Fibroblast of skin of right biceps (primary cell): ENCODE data around the gene FBXL7.

Experiments
- DNase-seq: peaks from one replicate; pipeline ENCODE4 v3.0.0-alpha.2; 2013

Gene FBXL7

DNA sequence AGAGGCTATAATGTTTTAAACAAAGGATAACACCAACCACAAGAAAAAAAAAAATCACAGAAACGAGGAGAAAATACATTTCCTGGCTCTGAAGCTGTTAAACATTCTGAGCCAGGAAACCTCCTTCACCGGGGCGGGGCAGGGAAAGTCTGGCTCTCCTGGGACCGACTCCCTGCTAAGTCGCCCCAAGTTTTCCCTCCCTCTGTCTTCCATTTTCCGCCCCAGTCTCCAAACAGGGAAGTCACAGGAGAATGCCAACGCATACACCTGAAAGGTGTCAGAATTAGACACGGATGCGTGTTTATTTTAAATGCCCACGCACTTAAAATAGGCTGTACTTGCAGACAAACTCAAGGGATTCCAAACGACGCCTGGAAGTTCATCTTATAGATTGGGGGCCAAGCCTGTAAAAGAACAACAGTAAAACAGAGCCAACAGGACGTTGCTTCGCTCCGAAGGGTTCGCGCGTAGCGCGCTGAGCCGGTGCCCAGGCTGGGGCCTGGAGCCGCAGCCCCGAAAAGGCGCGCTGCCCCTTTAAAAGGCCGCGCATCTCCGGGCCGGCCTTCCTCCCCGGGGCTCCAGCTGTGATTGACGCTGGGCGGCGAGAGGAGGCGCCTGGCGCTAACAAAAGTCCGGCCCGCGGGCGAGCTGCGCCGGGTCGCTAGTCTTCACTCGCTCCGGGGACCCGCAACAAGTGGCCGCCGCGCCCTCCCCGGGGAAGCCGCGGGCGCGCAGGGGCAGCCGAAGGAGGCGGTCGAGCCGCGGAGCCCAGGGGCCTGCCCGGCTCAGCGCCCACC is at the start of gene FBXL7:
FBXL7 (plus strand) TSS at position 653 of the 797 bp plus-strand sequence.
- DNase-seq = peak; percentile 86

DNA sequence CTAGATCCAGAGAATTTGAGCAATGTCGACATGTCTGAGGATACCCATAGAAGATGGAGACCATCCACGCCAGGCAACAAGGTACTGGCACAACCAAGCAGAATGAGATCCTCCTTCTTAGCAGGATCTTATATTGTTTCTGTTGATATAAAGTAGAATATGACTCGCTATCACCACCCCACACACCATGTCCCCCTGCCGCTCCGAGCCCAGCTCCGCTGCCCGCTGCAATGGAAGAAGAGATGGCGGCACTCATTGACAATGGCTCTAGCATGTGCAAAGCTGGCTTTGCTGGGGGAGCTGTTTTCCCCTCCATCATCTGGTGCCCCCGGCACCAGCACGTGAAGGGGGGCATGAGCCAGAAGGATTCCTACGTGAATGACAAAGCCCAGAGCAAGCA is 49.5 kb upstream of the FBXL7 start:
- DNase-seq = no peak

DNA sequence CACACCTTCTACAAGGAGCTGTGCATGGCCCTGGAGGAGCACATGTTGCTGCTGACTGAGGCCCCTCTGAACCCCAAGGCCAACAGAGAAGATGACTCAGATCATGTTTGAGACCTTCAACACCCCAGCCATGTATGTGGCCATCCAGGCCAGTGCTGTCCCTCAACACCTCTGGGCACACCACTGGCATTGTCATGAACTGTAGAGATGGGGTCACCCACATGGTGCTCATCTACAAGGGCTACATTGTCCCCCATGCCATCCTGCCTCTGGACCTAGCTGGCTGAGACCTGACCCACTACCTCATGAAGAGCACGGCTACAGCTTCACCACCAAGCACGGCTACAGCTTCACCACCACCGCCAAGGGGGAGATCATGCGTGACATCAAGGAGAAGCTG is 49.0 kb upstream of the FBXL7 start:
- no peak for DNase-seq

DNA sequence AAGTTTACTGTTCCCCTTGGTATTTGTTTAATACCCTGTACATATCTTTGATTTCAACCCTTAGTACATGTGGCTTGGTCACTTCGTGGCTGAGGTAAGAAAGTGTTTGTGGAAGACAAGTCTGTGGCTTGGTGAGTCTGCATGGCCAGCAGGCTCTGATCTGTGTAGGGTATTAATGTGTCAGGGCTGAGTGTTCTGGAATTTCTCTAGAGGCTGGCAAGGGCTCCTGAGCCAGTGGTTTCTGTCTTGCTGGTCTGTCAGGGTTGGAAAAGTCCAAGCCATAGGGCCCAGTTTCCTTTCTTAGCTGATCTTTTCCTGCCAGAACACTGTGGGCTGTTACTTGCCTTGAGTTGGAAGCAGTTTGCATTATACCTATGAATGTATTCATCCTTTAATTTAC is 48.0 kb upstream of the FBXL7 start:
- DNase-seq = no peak

DNA sequence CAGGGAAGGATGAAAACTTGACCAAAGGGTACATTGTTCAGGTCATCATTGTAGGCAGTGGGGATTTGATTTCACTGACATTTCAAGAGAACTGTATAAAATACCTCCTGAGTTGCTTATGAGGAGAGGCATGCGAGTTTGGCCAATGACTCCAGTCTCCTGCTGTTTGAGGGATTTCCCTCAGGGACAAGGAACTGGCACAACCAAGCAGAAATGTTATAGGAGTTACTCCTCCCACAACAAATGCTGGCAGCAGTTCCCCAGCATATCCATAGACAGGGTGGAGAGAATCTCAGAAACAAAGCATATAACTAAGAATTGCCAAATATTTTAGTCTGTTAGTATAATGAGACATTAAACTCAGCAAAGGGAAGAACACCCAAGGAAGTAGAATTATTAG is 47.2 kb upstream of the FBXL7 start:
- peak; percentile 44 for DNase-seq

DNA sequence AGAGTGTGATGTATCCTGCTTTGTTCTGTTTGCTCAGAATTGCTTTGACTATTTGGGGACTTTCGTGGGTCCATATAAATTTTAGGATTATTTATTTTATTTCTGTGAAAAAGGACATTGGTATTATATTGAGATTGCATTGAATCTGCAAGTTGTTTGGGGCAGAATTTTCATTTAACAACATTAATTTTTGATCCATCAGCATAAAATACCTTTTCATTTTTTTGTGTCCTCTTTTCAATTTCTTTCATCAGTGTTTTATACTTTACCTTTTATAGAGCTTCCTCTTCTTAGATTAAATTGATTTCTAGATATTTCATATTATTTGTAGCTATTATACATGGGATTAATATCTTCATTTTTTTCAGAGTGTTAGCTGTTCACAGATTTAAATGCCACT is 40.8 kb upstream of the FBXL7 start:
- DNase-seq = no peak

DNA sequence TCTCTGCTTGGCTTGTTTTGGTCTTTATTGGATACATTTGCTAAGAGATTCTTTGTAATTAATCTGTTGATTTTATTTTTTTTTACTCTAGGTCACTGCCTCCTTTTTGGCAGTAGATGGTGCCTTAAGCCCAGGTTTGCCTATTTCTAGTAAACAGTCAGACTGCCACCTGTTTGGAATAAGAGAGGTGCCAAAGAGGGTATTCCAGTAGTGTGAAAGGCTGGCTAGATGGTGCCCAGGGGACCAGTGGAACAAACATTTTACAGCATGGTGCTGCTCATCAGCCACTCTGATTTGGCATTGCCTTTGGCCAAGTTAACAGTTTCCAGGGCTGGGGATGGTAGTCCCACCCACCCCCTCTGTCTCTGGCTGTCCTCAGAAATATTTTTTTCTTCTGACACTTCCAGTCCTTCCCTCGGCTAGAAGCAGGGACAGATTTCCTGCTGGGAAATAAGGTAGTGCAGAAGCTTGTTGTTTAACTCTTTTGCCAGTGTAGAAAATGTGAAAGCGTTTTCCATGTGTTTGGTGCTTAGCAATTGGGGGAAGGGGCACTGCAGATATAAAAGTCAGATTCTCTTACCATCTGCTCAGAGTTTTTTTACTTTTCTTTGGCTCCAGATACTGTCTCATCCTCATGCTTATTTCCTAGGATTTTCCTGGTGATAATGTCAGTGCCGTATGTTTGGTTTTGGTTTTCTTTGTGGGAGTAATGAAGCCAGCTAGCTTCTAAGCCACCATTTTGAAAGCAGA is 36.6 kb upstream of the FBXL7 start:
- DNase-seq = peak; percentile 9

DNA sequence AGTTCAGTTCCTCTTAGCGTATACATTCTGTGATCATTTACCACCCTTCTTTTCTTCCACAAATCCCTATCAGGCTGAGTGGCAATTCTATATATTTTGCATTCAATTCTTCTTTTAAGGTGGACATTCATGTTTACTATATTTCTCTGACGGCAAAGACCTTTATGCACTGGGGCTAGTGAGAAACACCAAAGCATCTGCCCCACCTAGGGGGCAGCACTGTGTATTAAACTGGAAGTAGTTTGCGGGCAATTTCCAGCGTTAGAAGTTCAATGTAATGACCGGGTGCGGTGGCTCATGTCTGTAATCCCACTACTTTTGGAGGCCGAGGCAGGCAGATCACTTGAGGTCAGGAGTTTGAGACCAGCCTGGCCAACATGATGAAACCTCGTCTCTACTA is 27.9 kb upstream of the FBXL7 start:
- DNase-seq = no peak

DNA sequence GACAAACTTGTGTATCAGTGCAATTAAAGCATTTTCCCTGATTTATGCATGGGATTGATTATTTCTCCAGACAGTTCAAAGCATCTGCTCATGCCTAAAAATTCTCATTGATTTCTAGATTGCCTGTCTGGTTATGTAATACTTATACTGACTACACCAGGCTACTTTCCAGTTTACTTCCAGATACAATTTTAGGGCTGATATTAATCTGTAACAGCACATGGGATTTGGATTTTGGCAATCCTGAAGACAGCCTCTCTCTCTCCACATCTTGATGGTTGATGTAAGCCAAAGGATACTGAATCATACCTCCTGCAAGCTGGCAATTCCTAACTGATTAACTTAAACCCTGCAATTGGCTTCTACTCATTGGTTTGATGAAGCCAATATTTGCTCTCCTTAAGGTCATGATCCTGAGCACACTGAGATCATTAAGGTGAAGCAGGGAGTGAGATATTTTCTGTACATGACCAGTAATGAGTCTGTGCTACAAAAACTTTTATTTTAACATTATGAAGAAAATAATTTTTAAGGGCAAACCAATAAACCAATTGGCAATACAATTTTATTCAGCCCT is 25.7 kb upstream of the FBXL7 start:
- DNase-seq = no peak

DNA sequence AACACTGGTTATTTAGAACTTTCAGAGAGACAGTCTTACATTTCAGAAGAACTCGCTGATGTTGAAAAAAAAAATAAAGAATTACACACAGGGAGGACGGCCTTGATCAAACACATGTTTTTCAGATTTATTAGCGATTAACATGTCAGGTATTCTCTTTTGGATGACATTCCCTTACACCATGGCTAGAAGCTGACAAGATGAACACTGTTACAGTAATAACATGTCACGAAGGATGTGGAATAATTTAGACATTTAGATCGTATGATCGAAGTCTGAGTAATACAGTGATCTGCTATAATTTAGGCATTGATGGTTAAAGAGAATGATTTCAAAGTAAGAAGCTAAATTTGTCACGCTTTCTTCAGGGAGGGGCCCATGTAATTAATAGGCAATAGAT is 24.6 kb upstream of the FBXL7 start:
- DNase-seq = no peak

DNA sequence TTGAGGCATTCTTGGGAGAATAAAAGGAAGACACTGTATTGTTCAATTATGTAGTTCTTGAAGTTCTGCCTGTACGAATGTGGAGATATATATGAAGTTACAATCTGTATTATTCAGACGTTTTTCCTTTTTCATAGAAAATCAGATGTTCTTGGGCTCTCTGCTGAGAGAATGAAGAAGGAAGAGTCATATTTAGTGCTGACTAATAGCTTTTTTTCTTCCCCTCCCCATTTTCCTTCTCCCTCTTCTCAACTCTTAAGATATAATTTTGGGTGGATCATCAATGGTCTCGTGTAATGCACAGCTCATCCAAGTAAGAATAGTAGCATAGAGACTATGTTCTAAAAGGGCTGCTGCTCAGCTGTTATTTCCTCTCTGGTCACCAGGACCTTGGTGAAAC is 23.0 kb upstream of the FBXL7 start:
- DNase-seq = no peak

DNA sequence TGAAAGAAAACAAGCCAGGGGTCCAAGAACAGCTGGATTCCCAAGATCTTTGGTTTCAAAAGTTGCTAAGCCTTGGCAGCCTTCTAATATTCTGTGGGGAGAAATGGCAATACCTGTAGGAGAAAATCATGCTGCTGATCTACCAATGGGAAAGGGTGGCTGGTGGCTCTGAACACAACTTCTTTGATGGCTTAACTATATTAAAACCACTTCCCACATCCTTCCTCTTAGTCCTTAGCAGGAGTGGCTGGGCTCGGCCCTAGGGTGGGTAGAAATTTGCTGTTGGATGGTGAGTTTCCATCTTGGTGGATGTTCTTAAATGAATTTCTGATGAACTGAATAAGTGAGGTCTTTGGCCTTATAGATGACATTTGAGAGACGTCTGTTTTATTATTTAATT is 19.5 kb upstream of the FBXL7 start:
- DNase-seq = no peak

DNA sequence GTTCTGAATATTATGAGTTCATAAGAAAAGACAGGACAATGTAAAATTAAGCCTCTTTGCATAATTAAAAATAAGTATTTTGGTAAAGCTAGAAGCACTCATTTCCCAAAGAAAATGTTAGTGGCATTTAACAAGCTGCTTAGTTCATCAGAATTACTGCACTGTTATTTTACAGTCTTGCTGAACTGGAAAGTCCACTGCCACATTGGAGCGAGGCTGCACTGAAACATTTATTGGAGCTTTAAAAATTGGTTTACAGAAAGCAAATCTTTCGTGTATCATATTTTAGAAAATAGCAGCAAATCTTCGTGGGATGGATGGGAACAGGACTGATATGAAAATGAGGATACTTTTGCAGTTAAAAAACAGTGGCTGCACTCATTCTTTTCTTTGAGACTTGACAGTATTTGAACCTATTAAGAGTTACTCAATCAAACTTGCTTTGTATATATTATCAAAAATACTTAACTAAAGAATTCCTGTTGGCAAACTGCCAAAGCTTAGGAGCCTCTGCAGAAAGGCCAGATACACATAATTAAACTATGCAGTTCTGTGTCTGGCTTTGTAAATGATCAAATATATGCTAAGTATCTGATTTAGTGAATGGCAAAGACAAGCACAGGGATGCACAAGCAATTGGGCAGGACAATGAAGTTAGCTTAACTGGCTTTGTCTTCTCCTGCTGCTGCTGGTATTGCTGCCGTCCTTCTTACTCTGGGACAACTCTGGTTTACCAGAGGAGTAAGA is 16.5 kb upstream of the FBXL7 start:
- DNase-seq = peak; percentile 15

DNA sequence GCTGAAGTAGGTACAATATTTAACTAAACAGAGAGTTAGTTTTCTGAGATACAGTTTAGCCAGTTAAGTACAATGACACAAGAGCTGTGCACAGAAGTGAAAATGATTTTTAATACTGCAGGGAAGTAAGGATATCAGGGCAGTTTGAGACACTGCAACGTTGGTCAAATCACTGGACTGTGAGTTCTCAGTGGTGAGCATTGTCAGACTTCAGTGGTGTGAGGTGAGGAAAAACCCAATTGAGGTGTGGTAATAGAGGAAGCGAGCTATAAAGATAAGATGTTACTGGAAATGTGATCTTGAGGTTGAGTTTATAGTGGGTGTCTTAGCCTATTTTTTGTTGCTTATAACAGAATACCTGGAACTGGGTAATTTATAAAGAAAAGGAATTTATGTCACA is 12.8 kb upstream of the FBXL7 start:
- no peak for DNase-seq

DNA sequence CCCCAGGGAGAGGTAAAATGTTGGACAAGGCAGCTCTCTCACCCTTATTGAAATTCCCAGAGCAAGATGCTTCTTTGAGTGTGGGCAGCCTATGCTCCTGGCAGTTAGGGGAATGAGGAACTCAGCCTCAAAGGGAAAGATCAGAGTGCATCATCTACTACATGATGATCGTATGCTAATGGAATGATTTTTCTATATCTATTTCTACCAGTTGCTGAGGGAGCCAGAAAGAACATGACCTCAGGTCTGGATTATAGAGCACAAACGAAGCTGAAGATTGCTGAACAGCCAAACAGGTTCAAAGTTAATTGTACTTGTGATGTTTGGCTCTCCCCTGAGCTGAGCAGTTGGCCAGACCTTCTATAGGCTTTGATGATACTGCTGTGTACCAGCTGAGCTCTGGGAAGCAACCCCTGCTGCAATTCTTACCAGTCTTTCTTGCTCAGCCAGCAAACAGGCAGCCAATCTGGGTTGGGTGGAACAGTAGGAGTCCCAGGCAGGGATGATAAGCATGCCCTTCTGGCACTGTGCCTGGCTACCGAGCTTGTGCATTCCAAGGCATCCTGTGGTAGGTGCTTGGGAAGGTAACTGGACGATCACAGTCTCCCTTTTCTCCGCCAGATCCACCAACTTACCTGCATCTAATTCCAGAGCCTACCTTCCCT is 10.3 kb upstream of the FBXL7 start:
- no peak for DNase-seq

DNA sequence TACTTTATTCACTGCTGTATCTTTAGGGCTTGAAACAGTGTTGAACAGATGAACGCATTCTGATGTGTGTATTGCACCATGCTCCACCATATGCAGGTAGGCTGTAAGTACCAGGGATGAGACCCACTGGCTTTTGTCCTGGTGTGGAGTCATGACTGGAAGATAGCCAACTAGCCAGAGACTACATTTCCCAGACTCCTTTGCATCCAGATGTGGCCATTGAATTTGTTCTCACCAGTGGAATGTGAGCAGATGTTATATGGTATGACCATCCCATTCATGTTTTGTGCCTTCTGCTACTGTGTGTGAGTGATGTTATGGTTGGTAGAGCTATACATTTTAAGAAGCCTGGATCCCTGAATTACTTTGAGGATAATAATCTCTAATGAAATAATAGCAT is 7.4 kb upstream of the FBXL7 start:
- DNase-seq = no peak

DNA sequence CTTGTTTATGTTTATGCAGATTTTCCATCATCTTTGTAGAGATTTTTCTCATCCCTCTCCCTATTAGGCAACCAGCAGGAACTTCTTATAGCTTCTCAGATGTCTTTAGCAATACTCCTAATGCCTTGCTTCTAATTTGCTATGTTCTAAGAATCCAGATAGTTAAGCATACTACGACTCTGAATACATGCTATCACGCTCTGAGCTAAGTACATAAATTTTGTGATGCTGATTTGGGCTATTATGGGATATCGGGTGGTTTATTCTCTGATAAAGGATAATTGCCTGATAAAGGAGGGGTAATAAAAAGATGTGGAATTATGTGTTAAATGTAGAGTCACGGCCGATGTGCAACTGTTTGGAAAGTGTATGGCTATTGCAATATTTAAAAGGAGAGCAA is 6.5 kb upstream of the FBXL7 start:
- no peak for DNase-seq

DNA sequence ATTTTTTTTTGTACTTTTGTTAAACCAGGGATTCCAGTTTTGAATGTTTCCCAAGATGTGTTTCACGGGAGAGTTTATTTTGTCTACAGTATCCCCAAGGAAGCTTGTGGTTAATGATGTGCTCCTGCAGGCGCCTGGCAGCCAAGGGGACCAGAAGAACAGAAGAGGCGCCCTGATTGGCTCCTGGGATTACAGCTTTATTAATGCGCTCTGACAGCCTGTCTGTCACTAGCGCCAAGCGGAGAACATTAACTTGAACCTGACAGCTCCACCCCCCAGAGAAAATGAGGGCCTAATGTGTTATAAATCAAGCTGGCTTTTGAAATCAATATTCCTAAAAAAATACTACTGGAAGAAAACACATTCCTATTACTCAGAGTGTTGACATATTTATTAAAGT is 5.0 kb upstream of the FBXL7 start:
- DNase-seq = peak; percentile 57

DNA sequence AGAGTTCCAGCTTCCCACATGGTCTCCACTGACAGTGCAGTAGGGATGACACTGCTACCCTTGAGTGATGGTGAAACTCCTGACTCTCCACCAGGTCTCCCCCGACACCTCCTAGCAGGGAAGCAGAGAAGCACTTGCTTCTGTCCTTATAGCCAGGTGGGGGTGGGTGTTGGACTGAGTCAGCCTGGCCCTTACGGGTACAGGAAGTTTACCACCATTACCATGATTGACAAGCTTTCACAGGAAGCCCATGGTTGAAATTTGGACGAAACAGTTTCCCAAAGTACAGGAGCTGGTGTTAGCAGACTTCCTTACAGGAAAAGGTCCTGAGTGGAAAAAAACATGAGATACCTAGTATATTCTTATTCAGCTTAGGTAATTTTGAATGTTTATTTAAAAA is 3.1 kb upstream of the FBXL7 start:
- no peak for DNase-seq

DNA sequence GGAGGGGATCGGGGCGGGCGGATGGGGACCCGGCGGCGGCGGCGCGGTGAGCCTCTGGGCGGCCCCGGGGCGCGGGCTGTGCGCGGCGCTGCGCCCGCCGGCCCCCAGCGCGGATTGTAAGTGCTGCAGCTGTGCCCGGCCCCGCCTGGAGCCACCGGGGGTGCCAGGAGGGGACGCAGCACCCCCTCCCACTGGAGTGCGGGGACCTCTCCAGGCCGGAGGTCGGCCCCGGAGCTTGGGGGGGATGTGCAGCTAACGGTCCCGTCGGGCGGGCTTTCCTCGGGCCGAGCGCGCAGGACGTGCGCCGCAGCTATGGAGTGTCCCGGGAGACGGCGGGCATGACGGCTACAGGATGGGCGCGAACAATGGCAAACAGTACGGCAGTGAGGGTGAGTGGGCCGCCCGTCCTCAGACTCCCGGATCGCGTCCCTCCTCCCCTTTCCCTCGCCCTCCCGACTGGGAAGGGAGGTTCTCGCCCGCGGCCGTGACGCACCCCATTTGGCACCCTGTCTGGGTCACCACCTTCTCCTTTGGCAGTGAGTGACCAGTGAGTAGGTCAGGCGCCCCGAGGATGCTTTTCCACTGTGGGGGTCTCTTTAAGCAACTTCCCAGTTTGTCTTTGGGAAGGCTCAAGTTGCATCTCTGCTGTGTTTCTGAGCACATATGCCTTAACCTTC is 483 bp downstream of the FBXL7 start:
- DNase-seq = peak; percentile 42

DNA sequence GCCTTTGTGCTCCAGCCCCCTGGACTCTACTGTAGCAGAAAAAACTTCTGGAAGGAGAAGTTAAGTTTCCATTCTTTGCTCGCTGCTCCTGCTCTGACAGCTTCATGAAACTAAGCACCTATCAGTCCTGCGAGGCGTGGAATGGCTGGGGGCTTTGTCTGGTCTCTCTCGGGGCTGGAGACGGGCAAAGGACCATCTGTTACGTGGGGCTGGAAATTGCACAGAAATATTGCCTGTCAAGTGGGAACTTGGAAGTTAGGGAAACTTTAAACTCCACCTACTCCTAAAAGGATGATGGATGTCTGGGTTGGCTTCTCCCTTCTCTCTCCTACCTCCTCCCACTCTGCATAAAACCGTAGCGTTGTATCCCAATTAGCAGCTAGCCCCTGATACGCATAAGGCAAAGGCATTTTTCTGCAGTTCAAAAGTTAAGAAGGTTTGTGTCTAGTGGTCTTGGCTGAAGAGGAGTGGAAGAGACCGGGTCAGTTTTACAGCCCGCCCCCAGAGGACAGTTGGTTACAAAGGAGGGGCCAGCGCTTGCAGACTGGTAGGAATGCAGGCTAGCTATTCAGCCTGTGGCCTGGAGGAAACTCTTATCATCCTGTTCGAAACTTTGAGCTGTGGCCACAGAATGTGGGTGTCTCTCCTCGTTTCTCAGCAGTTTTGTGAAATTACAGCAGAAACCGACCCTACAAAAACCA is 1.3 kb downstream of the FBXL7 start:
- DNase-seq = peak; percentile 77

DNA sequence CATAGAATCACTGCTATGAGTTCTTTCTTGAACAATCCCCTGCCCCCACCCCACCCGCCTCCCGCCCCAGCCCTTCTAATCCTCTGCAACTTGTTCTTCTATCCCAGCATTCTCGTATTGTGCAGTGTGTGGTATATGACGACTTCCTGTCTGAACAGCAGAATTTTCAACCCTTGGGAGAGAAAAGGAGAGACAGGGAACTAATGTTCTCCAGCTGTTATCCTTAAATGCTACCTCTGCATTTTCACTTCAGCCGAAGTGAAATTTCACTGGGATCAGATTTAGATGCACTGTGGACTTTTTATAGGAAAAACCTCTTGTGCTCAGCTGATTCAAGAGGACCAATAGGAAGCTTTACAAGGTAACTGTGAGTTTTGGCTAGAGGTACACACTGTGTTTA is 2.2 kb downstream of the FBXL7 start:
- DNase-seq = peak; percentile 65
